ENCODE data around the gene ATOH8.

- TF ChIP-seq CTCF (conservative IDR thresholded peaks at IDR 0.05) (no peak), ZFX (IDR thresholded peaks at IDR 0.05) (no peak)
These were observed 34.1 kb upstream of the ATOH8 start for GRCh38 chr2:85719609-85720240.

Measured in C4-2B (cell line).